ENCODE results near the gene PRRX1.

The PRRX1 gene

GRCh38 chr1:170664093-170664827, at the start of gene PRRX1:
TSS of gene PRRX1 (plus strand) at chr1:170664131. CDS start at chr1:170664219, 88 bp downstream.
- Histone ChIP-seq H3K4me1 (ENCODE audit: control insufficient read depth, insufficient read depth, low read length) (0 out of 2 replicates have a peak, but pooled peaks cover 2% of the 10 kb centered on the region), H3K4me3 (ENCODE audit: low read depth, low read length) (peak within 1 kb of the TSS; percentile 36), H3K9me3 (ENCODE audit: control insufficient read depth, insufficient read depth, low read depth, low read length) (no peaks in the 10 kb centered on the region), H3K36me3 (ENCODE audit: control insufficient read depth in 2 of 2, insufficient read depth in 1 of 2, low read length in 2 of 2) (no peaks in the 10 kb centered on the region), H3K27ac (ENCODE audit: extremely low read depth, low read depth, low read length) (no peak within 1 kb of the TSS; the same call in 1 of the 2 replicates)
- CTCF ChIA-PET, result interaction anchor here (0.6 to 0.9 kb wide), 2 partner anchors 25 to 188 kb away, joined by 3 read pairs; no protein-coding TSS in a partner anchor
- POLR2A ChIA-PET, result no interaction called here
- TF ChIP-seq ZBTB44 (tag by site-specific recombination; IDR thresholded peaks at IDR 0.05) (no peak), ZNF777 (tag by site-specific recombination; IDR thresholded peaks at IDR 0.05; ENCODE audit: borderline replicate concordance) (peak; percentile 26; the same call in 1 of the 2 replicates), ZNF391 (tag by site-specific recombination; IDR thresholded peaks at IDR 0.05; ENCODE audit: borderline replicate concordance, low read depth) (no peak), ZFP41 (tag by site-specific recombination; IDR thresholded peaks at IDR 0.05; ENCODE audit: borderline replicate concordance) (no peak), ZSCAN16 (tag by site-specific recombination; IDR thresholded peaks at IDR 0.05) (no peak), ZNF394 (tag by site-specific recombination; IDR thresholded peaks at IDR 0.05; ENCODE audit: borderline replicate concordance) (no peak), ZNF639 (tag by site-specific recombination; IDR thresholded peaks at IDR 0.05) (no peak), KLF17 (tag by site-specific recombination; IDR thresholded peaks at IDR 0.05) (no peak), ZNF202 (tag by site-specific recombination; IDR thresholded peaks at IDR 0.05; ENCODE audit: borderline replicate concordance) (no peak), INSM2 (tag by site-specific recombination; IDR thresholded peaks at IDR 0.05) (no peak), ZNF121 (tag by site-specific recombination; IDR thresholded peaks at IDR 0.05) (no peak), EGR2 (tag by site-specific recombination; IDR thresholded peaks at IDR 0.05; ENCODE audit: low read depth) (peak; percentile 53; the same call in 1 of the 2 replicates), ZNF175 (tag by site-specific recombination; IDR thresholded peaks at IDR 0.05) (no peak), ZNF366 (tag by site-specific recombination; conservative IDR thresholded peaks at IDR 0.05) (no peak), OVOL3 (tag by site-specific recombination; IDR thresholded peaks at IDR 0.05) (no peak), ZNF791 (tag by site-specific recombination; IDR thresholded peaks at IDR 0.05) (no peak), HIC1 (tag by site-specific recombination; IDR thresholded peaks at IDR 0.05) (no peak), ZNF521 (tag by site-specific recombination; IDR thresholded peaks at IDR 0.05) (no peak), ZXDB (tag by site-specific recombination; IDR thresholded peaks at IDR 0.05) (peak; percentile 25; the same call in 1 of the 2 replicates), ZNF146 (tag by site-specific recombination; IDR thresholded peaks at IDR 0.05) (no peak), ZSCAN30 (tag by site-specific recombination; IDR thresholded peaks at IDR 0.05) (no peak), SP7 (tag by site-specific recombination; IDR thresholded peaks at IDR 0.05) (no peak), ZNF701 (tag by site-specific recombination; IDR thresholded peaks at IDR 0.05) (no peak), BCL11A (tag by site-specific recombination; IDR thresholded peaks at IDR 0.05; ENCODE audit: low read depth) (no peak), ZBTB17 (tag by site-specific recombination; IDR thresholded peaks at IDR 0.05) (no peak), PATZ1 (tag by site-specific recombination; IDR thresholded peaks at IDR 0.05) (peak; percentile 32; the same call in 1 of the 2 replicates), HOXA7 (CRISPR knock-in tag; IDR thresholded peaks at IDR 0.05; ENCODE audit: borderline replicate concordance) (no peak), ZFHX2 (tag by site-specific recombination; conservative IDR thresholded peaks at IDR 0.05) (peak; percentile 75)
